Activated naive CD4-positive, alpha-beta T cell treated with anti-CD3 and anti-CD28 coated beads, Interleukin-2, amount 10 ng/mL, durations not matched to agents 7 days and 5 days (primary cell): Measurements from ENCODE around the gene SLC9A8.

ENCODE experiments used
- CTCF ChIA-PET: fragments of 350-600 bp; sonication (Branson Sonifier 250); formaldehyde crosslinking; loops from one replicate; lab custom pipeline; 2021; ENCODE audit warnings: antibody characterized with exemption; lab: Charles Lee
- DNase-seq: peaks from one replicate; pipeline ENCODE4 v3.0.0-alpha.2; 2020
- H3K27ac Mint-ChIP-seq: one replicate; pipeline ENCODE4 v1.8.0; 2021; ENCODE audit warnings: mild to moderate bottlenecking, moderate library complexity, mixed read lengths
- H3K27me3 Mint-ChIP-seq: one replicate; pipeline ENCODE4 v1.8.0; 2021; ENCODE audit warnings: mild to moderate bottlenecking, mixed read lengths
- H3K36me3 Mint-ChIP-seq: one replicate; pipeline ENCODE4 v1.8.0; 2021; ENCODE audit warnings: mixed read lengths
- H3K4me1 Mint-ChIP-seq: one replicate; pipeline ENCODE4 v1.8.0; 2021; ENCODE audit warnings: mixed read lengths
- H3K4me3 Mint-ChIP-seq: one replicate; pipeline ENCODE4 v1.8.0; 2021; ENCODE audit warnings: mild to moderate bottlenecking, moderate library complexity, mixed read lengths
- H3K9me3 Mint-ChIP-seq: one replicate; pipeline ENCODE4 v1.8.0; 2021; ENCODE audit warnings: mixed read lengths

The SLC9A8 gene

GRCh38 chr20:49915380-49916145 lies 102.9 kb downstream of the SLC9A8 start, which contains the start of gene SPATA2:
Gene SPATA2 (minus strand): TSS chr20:49915529. CDS start chr20:49908490, 7,039 bp downstream.
- peak within 1 kb of the TSS; percentile 99 for H3K27ac Mint-ChIP-seq
- peak within 1 kb of the TSS; percentile 96 for H3K4me3 Mint-ChIP-seq
- peaks cover 32% of the 10 kb centered on the region for H3K4me1 Mint-ChIP-seq
- H3K36me3 Mint-ChIP-seq: no peaks in the 10 kb centered on the region
- H3K27me3 Mint-ChIP-seq: peaks cover 4% of the 10 kb centered on the region
- peak; percentile 96 for DNase-seq
- CTCF ChIA-PET: interaction anchor here (0.9 to 1.9 kb wide), 3 partner anchors 70 to 374 kb away, joined by 4 to 5 read pairs (median 5); no protein-coding TSS in a partner anchor
- H3K9me3 Mint-ChIP-seq: no peaks in the 10 kb centered on the region

GRCh38 chr20:49916146-49917002 lies 103.7 kb downstream of the SLC9A8 start:
- CTCF ChIA-PET: interaction anchor here (0.9 to 1.9 kb wide), 4 partner anchors 27 to 374 kb away, joined by 3 to 5 read pairs (median 4); no protein-coding TSS in a partner anchor
- no peaks in the 10 kb centered on the region for H3K36me3 Mint-ChIP-seq

GRCh38 chr20:49918446-49918845 lies 105.8 kb downstream of the SLC9A8 start:
- H3K27ac Mint-ChIP-seq: no peak overlapping the region
- no peak overlapping the region for H3K4me3 Mint-ChIP-seq
- H3K4me1 Mint-ChIP-seq: peaks cover 24% of the 10 kb centered on the region
- H3K27me3 Mint-ChIP-seq: peaks cover 6% of the 10 kb centered on the region
- CTCF ChIA-PET: no interaction called here
- no peaks in the 10 kb centered on the region for H3K36me3 Mint-ChIP-seq
- H3K9me3 Mint-ChIP-seq: no peaks in the 10 kb centered on the region
- no peak for DNase-seq

More at GRCh38 chr20:49916146-49917002, 103.7 kb downstream of the SLC9A8 start:
- Mint-ChIP-seq H3K4me1 (peaks cover 32% of the 10 kb centered on the region), H3K27me3 (peaks cover 4% of the 10 kb centered on the region), H3K4me3 (peak overlapping the region; percentile 96), H3K27ac (peak overlapping the region; percentile 99), H3K9me3 (no peaks in the 10 kb centered on the region)
- no peak for DNase-seq

- Mint-ChIP-seq H3K9me3 (no peaks in the 10 kb centered on the region), H3K36me3 (no peaks in the 10 kb centered on the region), H3K4me1 (peaks cover 18% of the 10 kb centered on the region), H3K4me3 (no peak overlapping the region), H3K27ac (no peak overlapping the region), H3K27me3 (peaks cover 11% of the 10 kb centered on the region)
- DNase-seq: no peak
- CTCF ChIA-PET: no interaction called here
Observed at GRCh38 chr20:49919009-49919408, 106.4 kb downstream of the SLC9A8 start.

- CTCF ChIA-PET: no interaction called here
- Mint-ChIP-seq H3K36me3 (no peaks in the 10 kb centered on the region), H3K27ac (no peak overlapping the region), H3K4me1 (peaks cover 14% of the 10 kb centered on the region), H3K9me3 (no peaks in the 10 kb centered on the region), H3K27me3 (peaks cover 16% of the 10 kb centered on the region), H3K4me3 (no peak overlapping the region)
- no peak for DNase-seq
Observed at GRCh38 chr20:49919461-49919860, 106.8 kb downstream of the SLC9A8 start.

GRCh38 chr20:49924247-49924646 lies 111.6 kb downstream of the SLC9A8 start:
- CTCF ChIA-PET: interaction anchor here (2.0 kb wide), 1 partner anchor 10 kb away, joined by 5 read pairs; no protein-coding TSS in a partner anchor
- no peak overlapping the region for H3K4me3 Mint-ChIP-seq

GRCh38 chr20:49925901-49926454 lies 113.3 kb downstream of the SLC9A8 start:
- no peak for DNase-seq
- Mint-ChIP-seq H3K27ac (no peak overlapping the region), H3K4me1 (peaks cover 7% of the 10 kb centered on the region), H3K4me3 (no peak overlapping the region), H3K36me3 (no peaks in the 10 kb centered on the region), H3K27me3 (peaks cover 22% of the 10 kb centered on the region), H3K9me3 (no peaks in the 10 kb centered on the region)
- CTCF ChIA-PET: interaction anchor here (1.2 kb wide), 1 partner anchor 315 kb away, joined by 3 read pairs; no protein-coding TSS in a partner anchor

More at GRCh38 chr20:49924247-49924646, 111.6 kb downstream of the SLC9A8 start:
- H3K4me1 Mint-ChIP-seq: peaks cover 7% of the 10 kb centered on the region
- no peaks in the 10 kb centered on the region for H3K9me3 Mint-ChIP-seq
- no peak for DNase-seq
- H3K27ac Mint-ChIP-seq: no peak overlapping the region
- peaks cover 22% of the 10 kb centered on the region for H3K27me3 Mint-ChIP-seq
- no peaks in the 10 kb centered on the region for H3K36me3 Mint-ChIP-seq

- peak overlapping the region; percentile 55 for H3K27ac Mint-ChIP-seq
- CTCF ChIA-PET: no interaction called here
- no peak overlapping the region for H3K4me3 Mint-ChIP-seq
- H3K4me1 Mint-ChIP-seq: peaks cover 7% of the 10 kb centered on the region
- no peaks in the 10 kb centered on the region for H3K36me3 Mint-ChIP-seq
- H3K9me3 Mint-ChIP-seq: no peaks in the 10 kb centered on the region
- DNase-seq: peak; percentile 86
- peaks cover 25% of the 10 kb centered on the region for H3K27me3 Mint-ChIP-seq
Observed at GRCh38 chr20:49928411-49929141, 115.9 kb downstream of the SLC9A8 start.

- Mint-ChIP-seq H3K4me1 (peaks cover 10% of the 10 kb centered on the region), H3K27ac (no peak overlapping the region), H3K36me3 (no peaks in the 10 kb centered on the region), H3K4me3 (no peak overlapping the region), H3K27me3 (peaks cover 19% of the 10 kb centered on the region), H3K9me3 (no peaks in the 10 kb centered on the region)
- DNase-seq: no peak
- CTCF ChIA-PET: interaction anchor here (0.7 kb wide), 1 partner anchor 317 kb away, joined by 4 read pairs; no protein-coding TSS in a partner anchor
Observed at GRCh38 chr20:49929142-49929494, 116.5 kb downstream of the SLC9A8 start.

GRCh38 chr20:49935746-49936152 lies 123.1 kb downstream of the SLC9A8 start:
- H3K27ac Mint-ChIP-seq: peak overlapping the region; percentile 68
- no peaks in the 10 kb centered on the region for H3K9me3 Mint-ChIP-seq
- peak overlapping the region; percentile 99 for H3K4me3 Mint-ChIP-seq
- CTCF ChIA-PET: interaction anchor here (1.6 kb wide), 1 partner anchor 47 kb away, joined by 3 read pairs; no protein-coding TSS in a partner anchor
- peaks cover 5% of the 10 kb centered on the region for H3K27me3 Mint-ChIP-seq
- peaks cover 49% of the 10 kb centered on the region for H3K4me1 Mint-ChIP-seq
- H3K36me3 Mint-ChIP-seq: peaks cover 20% of the 10 kb centered on the region
- no peak for DNase-seq

GRCh38 chr20:49936153-49937026 lies 123.8 kb downstream of the SLC9A8 start, which contains the start of gene RNF114:
Gene RNF114 (plus strand): TSS chr20:49936397. CDS start chr20:49936413, 16 bp downstream.
- Mint-ChIP-seq H3K4me3 (peak within 1 kb of the TSS; percentile 99), H3K27me3 (peaks cover 5% of the 10 kb centered on the region), H3K36me3 (peaks cover 26% of the 10 kb centered on the region), H3K9me3 (no peaks in the 10 kb centered on the region), H3K27ac (peak within 1 kb of the TSS; percentile 93), H3K4me1 (peaks cover 55% of the 10 kb centered on the region)
- DNase-seq: peak; percentile 91
- CTCF ChIA-PET: interaction anchor here (1.2 to 1.6 kb wide), 2 partner anchors 17 to 48 kb away, joined by 3 read pairs; no protein-coding TSS in a partner anchor
